ENCODE results near the gene PHLDA2.

The PHLDA2 gene

DNA sequence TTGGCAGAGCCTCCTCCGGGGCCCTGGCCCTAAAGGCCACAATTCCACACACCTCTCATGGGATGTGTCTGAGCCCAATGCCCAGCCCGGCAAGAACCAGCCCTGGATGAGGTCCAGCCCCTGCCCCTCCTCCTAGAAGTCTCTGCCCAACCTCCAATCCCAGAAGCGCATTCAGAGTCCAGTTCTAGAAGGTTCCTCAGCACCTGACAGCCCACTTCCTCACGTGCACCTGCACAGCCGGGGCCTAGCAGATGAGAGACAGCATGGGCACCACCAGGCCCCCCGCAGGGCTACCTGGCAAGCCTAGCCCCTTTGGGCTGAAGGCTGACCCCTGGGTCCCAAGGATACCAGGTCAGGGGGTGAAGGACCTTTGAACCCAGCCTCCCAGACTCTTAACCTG is 32.2 kb downstream of the PHLDA2 start:
- DNase-seq (ENCODE audit: low spot score) = no peak

DNA sequence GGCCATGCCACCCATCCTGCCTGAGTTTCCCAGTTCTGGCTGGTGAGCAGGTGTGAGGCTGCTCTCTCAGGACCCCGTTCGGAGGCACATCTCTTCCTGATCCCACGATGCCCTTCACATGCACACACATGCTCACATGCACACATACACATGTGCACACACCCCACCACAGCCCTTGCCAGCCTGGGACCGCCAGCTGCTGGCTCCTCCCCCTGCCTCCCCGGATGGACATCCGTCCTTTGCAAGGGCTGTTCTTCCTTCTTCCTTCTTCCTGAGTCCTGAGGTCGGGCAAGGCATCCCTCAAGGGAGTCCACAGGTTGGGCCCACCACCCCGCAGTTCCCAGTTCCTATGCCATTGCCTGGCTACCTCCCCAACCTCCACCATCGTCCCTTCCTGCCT is 33.2 kb downstream of the PHLDA2 start:
- no peak for DNase-seq (ENCODE audit: low spot score)

DNA sequence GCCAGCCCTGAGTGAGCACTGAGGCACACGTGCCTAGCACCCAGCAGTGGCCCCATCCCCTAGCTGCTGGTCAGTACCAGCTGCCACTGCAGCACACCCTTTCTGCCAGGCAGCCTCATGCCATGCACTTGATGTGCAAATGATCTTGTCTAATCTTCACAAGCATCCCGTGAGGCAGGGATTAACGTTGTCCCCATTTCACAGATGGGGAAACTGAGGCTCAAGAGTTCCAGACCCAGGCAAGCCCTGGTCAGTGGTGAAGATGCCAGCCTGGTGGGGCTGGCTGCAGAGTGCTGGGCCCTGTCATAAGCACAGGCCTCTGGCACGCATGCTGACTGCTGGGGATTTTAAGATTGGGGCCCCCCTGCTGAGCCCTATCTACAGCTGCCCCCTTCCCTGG is 35.3 kb downstream of the PHLDA2 start:
- DNase-seq (ENCODE audit: low spot score) = no peak

DNA sequence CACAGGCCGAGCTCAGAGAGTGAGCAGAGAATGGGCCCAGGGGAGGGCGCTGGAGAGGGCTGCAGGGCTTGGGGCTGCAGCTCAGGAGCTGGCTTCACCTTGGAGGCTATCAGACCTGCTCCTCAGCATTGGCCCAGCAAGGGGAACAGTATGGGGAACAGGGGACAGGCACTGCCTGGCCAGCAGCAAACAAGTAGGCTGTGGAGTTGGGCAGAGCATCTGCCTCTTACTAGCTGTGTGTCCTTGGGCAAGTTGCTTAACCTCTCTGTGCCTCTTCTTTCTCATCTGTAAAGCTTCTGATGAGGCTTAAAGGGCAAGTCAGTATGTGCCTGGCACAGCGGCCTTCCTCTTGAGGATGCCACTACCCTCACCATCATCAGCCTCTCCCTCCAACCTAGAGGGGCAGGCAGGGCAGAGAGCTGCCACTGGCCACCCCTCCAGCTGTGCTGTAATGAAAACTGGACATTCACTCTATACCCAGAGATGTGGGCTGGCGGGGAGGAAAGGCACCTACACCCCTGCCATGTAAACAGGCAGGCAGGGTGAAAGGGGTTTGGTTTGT is 36.2 kb downstream of the PHLDA2 start:
- no peak for DNase-seq (ENCODE audit: low spot score)

DNA sequence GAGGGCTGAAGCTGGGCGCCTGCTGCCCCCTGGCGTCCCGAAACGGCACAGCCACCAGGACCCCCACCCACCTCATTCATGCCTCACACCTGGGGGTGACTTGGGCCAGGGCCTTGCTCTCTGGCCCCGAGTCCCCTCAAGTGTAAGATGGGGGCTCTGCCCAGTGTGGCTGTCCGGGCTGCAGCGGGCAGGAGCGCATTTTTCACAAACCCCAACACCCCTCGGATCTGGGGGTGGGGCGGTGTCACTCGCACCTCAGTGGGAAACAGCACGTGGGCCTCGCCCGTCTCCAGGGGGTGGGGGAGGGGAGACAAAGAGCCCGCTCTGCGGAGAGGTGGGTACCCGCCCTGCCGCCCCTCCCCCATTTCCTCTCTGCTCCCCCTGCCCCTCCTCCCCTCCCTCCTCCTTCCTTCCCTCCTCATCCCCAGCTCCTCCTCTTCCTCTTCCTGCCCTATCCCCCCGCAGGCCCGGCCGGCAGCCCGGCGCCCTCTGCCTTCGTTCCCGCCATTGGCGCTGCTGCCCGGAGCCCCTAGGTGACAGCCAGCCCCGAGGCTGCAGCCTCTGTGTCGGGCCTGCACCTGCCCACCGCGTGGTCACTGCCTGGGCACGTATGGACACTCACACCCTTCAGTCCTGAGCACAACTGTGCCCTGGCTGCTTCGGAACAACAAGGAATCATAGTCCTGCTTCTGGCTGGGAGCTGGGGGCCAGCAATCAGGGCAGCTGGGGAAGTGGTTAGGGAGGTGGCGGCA is 36.8 kb downstream of the PHLDA2 start:
- DNase-seq (ENCODE audit: low spot score) = peak; percentile 87

DNA sequence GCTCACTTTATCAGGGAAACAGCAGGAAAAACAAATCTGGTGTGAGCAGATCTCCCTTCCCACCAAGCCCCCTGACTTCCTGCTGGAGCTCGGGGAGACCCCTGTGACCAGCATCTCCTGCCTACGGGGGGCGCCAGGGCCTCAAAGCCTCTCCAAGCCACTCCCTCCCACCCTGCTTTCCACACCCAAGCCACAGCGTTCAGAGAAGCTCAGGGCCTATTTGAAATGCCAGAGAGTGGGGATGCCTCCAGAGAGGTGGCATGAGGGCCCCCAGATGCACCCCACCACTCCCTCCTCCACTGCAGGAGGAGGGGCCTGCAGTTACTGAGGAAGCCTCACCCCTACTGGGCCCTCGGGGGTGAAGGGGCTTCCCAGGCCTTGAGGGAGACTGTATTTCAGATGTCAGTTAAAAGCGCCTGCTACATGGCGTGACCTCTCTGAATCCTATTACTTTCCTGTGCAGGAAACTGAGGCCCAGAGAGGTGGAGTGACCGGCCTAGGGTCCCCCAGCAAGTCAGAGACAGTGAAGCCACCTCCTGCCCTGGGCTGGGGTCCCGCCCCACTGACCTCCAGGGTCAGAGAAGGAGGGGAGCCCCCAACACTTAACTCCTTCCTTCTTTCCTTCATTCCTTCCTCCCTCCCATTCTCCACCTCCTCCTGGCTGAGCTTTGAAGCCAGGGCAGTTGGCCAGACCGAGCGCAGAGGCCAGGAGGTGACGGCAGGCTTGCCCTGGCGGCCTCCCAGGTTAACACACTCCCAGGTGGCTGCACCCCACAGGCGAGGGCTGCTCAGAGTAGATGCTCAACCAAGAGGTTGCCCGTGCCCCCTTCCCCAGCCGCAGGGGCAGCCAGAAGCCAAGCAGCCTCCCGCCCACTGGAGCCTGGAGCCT is 37.6 kb downstream of the PHLDA2 start:
- no peak for DNase-seq (ENCODE audit: low spot score)

DNA sequence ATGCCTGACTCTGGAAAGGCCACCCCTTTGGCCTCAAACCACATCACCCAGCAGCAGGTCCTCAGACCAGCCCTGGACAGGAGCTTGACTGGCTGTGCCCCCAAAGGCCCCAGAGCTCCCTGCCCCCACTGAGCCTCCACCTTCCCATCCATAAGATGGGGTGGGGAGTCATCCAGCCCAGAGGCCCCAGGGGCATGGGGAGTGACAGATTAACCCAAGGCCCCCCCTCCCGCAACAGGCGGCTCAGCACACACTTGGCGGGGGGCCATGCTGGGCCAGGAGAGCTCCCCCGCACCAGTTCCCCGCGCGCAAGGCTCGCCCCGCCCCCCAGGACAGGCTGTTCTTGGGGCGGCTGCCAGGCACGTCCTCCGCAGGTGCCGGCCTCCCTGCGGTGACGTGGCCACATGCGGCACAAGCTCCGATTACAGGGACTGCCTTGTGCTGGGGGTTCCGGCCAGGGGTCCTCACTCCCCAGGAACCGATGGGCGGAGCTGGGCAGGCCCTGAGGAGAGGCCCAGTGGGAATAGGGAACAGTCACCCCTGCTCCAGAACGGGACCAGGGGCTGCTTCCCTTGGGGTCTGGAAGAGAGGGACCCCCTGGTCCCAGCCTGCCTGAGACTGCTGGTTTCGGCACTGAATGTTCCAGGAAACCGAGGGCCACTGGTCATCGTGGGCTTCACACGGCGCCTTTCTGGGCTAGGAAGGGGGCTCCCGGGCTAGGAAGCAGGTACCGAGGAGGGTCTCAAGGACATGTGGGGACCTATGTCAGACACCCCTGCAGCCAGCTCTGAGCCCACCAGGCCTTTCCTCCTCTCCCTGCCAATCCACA is 38.5 kb downstream of the PHLDA2 start:
- no peak for DNase-seq (ENCODE audit: low spot score)

DNA sequence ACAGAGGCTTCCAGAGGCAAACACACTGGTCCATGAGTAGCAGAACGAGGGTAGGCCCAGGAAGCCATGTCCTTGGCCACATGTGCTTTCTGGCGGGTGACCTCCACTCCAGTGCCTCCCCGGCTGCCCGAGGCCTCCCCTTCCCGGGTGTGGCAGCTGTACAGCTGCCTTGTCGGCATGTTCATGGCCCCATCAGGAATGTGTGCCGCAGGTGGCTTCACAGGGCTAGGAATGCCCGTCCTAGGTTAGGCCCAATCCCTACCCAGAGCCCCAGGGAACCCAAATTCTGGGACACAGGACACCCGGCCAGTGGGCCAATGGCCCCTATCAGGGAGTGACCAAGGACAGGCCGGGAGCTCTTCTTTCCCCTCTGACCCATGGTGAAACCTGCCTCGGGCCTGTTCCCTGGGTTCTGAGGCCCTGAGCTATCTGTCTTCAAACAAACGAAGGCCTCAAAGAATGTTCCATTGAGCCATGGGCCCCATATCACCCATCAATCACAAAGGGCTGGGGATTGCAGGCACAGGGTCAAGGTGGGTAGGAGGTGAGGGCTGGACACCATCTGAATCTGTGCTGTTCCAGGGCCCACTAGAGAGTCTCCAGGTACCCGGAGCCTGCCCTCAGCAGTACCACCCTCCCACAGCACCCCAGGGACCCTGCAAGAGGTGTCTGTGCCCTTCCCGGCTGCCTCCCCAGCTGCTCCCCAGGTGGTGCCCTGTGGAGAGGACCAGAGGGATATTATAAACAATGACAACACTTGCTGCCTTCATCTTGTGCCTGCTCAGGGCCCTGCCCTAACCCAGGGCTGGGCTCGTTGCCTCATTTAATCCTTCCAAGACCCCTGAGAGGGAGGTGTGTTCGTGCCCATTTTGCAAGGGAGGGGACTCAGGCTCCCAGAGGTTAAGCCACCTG is 39.6 kb downstream of the PHLDA2 start:
- DNase-seq (ENCODE audit: low spot score) = no peak

DNA sequence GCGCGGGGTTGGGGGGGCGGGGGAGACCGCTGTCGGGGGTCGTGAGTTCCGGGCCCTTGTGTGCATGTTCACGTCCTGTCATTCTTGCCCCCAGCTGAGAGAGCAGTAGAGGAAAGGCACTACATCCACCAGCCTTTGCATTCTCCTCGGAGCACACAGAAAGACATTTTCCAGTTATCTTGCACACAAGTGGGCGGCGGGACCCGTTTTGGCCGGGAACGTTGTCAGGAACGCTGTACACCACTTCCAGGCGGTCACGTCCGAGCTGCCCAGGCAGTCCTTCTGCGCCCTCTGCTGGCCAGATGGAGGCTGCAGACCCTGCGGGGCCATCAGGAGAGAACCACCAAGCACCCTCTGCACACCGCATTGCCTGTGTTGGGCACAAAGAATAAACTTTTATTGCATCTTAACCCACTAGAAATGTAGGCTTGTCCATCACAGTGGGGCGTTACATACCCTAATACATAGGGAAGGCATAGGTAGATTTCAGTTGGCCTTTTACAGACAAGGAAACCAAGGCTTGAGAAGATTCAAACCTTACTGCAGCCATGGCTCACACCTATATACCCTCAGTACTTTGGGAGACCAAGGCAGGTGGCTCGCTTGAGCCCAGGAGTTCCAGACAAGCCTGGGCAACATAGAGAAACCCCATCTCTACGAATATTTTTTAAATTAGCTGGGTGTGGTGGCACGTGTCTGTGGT is 40.8 kb downstream of the PHLDA2 start:
- DNase-seq (ENCODE audit: low spot score) = peak; percentile 92

DNA sequence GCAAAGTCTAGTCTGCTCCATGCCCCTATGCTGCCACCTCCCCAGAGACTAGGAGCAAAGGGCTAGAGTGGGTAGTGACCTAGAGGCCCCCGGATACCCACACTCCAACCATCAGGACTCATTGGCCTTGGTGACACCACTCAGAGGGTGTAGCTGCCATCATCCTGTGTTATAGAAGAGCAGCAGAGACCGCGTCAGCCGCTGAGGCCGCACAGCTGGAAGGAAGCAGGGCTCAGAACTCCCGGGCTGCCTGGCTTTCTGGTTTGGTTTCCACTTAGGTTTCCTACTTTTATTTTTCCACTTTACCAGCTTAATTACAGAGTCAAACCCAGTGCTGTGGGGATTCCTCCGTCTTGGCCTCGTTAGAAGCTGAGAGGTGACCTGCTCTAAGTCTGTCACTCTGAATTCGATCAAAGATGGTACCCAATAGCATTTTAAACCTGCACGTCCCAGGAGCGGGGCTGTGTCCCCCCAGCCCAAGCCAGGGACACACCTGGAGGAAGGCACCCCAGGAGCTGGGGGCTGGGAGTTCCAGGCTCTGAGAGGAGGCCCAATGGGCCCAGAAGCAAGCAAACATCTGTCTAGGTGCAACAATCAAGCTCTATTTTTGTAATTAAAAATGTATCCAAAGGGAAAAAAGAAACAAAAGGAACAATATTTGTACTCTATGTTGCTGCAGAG is 41.6 kb downstream of the PHLDA2 start:
- no peak for DNase-seq (ENCODE audit: low spot score)

DNA sequence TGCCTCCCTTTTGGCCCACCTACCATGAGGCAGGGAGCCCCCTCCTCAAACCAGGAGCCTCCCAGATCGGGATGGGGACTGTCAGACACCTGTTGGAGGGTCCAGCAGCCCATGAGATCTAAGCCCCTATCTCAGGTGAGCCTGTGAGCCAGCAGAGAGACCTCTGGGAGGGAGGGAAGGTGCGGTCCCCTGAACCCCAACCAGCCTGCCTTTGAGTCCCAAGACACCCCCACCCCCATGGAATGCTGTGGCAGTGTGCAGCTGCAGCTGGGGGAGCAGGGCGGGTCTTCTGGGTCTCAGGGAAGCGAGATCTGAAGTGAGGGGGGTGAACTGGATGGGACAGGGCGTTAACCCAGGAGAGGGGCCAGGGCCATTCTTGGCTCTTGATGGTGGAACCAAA is 42.3 kb downstream of the PHLDA2 start:
- no peak for DNase-seq (ENCODE audit: low spot score)

DNA sequence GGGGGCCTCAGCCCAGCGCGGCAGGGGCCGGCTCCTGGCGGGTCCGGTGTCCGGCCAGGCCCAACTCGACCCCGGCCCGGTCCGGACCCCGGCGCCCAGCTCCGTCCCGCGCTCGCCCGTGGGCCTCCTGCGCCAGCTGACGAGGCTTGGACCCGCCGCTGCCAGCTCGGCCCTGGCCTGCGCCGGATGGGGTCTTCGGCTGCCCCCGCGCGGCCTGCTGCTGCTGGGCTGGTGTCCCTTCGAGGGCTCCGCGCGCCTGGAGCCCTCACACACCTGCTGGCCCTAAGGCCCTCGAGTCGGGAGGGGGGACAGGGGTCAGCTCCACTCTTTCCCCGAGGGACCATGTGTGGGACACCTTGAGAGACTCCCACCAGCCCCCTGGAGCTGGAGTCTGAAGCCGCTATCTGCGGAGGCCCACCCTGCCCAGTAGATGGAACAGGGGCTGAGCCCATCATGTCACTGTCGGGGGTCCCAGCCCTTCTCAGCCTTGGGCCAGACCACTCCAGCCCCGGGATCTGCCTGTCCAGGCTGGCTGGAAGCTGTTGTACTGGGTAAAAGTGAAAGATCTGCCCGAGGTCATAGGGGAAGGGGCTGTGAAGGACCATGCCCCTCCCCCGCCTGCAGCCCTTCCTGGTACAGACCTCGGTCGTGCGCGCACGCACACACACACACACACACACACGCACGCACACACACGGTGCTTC is 42.9 kb downstream of the PHLDA2 start:
- DNase-seq (ENCODE audit: low spot score) = peak; percentile 58

DNA sequence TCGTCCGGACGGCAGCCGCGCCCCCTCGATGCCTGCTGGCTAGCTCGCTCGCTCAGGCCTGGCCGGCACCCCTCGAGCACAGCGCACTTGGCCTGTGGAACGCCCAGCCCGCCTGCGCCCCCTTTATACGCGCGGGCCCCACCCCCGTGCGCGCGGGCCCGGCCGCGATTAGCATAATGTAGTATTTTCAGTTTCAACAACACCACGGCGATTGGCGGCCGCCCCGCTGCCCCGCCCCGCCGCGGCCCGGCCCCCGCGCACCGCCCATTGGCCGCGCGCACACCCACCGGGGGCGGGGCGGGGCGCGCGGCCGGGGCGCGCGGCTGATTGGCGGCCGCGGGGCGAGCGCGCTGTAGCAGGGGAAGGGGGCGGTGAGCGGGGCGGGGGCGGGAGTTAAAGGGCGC is 43.5 kb downstream of the PHLDA2 start, which contains the start of gene CDKN1C:
TSS of gene CDKN1C (minus strand) at position 98 of the 404 bp plus-strand sequence. CDS start 319 bp downstream, outside the sequence.
- peak; percentile 95 for DNase-seq (ENCODE audit: low spot score)

DNA sequence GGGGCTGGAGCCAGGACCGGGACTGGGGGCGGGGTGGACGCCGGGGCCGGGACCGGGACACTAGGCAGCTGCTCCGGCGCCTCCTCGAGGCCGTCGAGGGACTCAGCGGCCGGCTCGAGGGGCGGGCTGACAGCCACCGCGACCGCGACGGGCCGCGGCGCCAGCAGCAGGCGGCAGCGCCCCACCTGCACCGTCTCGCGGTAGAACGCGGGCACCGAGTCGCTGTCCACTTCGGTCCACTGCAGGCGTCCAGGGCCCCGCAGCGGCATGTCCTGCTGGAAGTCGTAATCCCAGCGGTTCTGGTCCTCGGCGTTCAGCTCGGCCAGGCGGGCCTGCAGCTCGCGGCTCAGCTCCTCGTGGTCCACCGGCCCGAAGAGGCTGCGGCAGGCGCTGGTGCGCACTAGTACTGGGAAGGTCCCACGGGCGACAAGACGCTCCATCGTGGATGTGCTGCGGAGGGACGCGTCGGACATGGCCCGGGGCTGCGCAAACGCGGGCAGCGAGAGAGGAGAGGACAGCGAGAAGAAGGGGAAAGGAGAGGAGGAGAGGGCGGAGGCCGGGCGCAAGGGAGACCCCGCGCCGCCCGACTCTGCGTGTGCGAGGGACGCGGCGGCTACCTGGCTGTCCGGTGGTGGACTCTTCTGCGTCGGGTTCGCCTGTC is 44.1 kb downstream of the PHLDA2 start:
- DNase-seq (ENCODE audit: low spot score) = peak; percentile 86

DNA sequence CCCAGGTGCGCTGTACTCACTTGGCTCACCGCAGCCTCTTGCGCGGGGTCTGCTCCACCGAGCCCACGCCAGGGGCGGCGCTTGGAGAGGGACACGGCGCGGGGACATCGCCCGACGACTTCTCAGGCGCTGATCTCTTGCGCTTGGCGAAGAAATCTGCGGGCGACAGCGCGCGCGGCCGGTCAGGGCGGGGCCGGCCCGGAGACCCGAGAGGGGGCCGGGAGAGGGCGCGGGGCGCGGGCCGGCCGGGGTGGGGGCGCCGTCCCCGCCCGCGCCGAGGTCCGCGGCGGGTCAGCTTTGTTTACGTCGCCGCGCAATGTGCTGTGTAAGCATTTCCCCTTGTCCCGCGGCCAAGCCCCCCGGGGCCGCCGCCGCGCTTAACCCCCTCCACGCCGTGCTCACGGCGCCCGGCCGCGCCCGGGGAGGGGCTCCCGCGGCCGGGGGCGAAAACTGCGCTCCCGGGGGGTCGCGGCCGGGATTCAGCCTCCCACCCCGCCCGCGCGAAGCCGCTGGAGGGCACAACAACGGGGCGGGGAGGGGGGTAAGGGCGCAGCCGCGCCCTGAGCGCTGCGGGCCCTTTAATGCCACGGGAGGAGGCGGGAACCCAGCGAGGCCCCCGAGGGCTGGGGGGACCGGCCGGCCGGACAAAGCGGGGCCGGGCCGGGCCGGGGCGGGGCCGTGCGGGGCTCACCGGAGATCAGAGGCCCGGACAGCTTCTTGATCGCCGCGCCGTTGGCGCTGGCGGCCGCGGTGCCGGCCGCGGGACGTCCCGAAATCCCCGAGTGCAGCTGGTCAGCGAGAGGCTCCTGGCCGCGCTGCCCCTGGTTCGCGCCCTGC is 45.0 kb downstream of the PHLDA2 start:
- DNase-seq (ENCODE audit: low spot score) = peak; percentile 82

DNA sequence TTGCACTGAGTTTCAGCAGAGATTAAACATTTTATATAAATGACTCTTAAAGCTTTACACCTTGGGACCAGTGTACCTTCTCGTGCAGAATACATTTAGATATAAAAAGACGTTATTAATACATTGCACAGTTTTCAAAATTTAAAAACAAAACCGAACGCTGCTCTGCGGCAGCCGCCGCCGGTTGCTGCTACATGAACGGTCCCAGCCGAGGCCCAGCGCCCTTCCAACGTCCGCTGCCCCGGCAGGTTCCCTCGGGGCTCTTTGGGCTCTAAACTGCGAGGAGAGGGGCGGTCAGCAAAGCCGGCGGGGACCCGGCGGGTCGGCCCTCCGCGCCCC is 45.6 kb downstream of the PHLDA2 start:
- no peak for DNase-seq (ENCODE audit: low spot score)

DNA sequence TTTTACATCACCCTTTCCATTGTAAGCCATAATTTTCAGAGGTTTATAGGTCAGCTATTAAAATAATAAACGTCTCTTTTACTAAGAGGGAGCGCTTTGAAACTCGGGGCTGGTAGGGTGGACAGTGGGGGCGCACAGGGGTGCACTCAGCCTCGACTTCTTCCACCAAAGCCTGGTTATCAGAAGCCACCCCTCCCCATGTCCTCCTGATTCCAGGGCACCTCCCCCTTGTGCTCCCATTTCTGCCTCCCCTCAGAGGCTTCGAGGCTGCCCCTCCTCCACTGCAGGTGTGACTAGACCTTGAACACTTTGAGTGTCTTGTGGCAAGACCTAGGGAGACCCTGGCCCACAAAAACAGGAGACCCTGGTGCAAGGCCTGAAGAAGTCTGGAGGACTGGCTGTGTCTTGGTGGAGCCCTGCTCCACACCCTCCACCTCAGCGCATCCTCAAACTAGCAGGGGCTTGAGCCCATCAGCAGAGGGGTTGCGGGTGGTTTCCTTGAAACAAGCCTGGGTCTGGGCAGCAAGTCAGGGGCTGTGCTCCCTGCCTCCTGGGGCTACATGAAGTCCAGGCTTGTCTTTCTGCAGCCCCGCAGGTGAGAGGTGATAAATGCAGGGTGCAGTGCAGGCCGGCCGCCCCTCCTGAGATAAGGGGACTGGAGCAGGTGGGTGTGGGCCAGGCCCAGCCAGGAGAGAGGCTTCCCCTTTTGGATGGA is 46.7 kb downstream of the PHLDA2 start:
- DNase-seq (ENCODE audit: low spot score) = no peak

All from AG08396 (cell line).